ENCODE results near the gene TERT. TPM values are rescaled to one million over a fixed set of nuclear protein-coding genes. Genes with fewer than 3 reads are reported as not detected.

The TERT gene
- total and polyA plus RNA-seq, 12 donors, result 0.29 TPM; not detected in 11

GRCh38 chr5:1282131-1282992, 12.5 kb downstream of the TERT start:
- intact Hi-C loops (cut with DNase I), result no loop called here
- WGBS, 4 donors, result 80 to 87% (median 83%) methylated on average over 31 to 37 of the region's 37 CpGs
- Histone ChIP-seq H3K27ac (no peak overlapping the region), H3K9me3 (replicated peaks in 1 of 3) (no peaks in the 10 kb centered on the region), H3K4me3 (no peak overlapping the region), H3K4me1 (replicated peaks in 1 of 2) (no peaks in the 10 kb centered on the region), H3K36me3 (replicated peaks in 1 of 2) (no peaks in the 10 kb centered on the region), H3K27me3 (no peaks in the 10 kb centered on the region)
- no peak for DNase-seq
- TF ChIP-seq CTCF (IDR thresholded peaks at IDR 0.05), result no peak

- H3K9me3 ChIP-seq (replicated peaks in 1 of 3), result no peaks in the 10 kb centered on the region
- intact Hi-C loops (cut with DNase I), result no loop called here
- TF ChIP-seq CTCF (IDR thresholded peaks at IDR 0.05), result no peak
- TF ChIP-seq POLR2A (IDR thresholded peaks at IDR 0.05), result no peak
- H3K27me3 ChIP-seq, result no peaks in the 10 kb centered on the region
- no peak for DNase-seq
- H3K4me1 ChIP-seq (replicated peaks in 1 of 2), result no peaks in the 10 kb centered on the region
- no peaks in the 10 kb centered on the region for H3K36me3 ChIP-seq (replicated peaks in 1 of 2)
- WGBS, 4 donors, result 73 to 83% (median 76%) methylated on average over 4 to 16 of the region's 16 CpGs
- no peak overlapping the region for H3K4me3 ChIP-seq
- H3K27ac ChIP-seq, result no peak overlapping the region
These were observed 13.6 kb downstream of the TERT start for GRCh38 chr5:1281038-1281882.

- intact Hi-C loops (cut with DNase I), result no loop called here
- TF ChIP-seq POLR2A (IDR thresholded peaks at IDR 0.05) (no peak), CTCF (IDR thresholded peaks at IDR 0.05) (no peak)
- Histone ChIP-seq H3K27me3 (no peaks in the 10 kb centered on the region), H3K9me3 (replicated peaks in 1 of 3) (no peaks in the 10 kb centered on the region), H3K4me1 (replicated peaks in 1 of 2) (no peaks in the 10 kb centered on the region), H3K27ac (no peak overlapping the region), H3K36me3 (replicated peaks in 1 of 2) (no peaks in the 10 kb centered on the region), H3K4me3 (no peak overlapping the region)
- DNase-seq, result no peak
- WGBS, 4 donors, result 85 to 91% (median 88%) methylated on average over 10 to 32 of the region's 32 CpGs
These were observed 14.5 kb downstream of the TERT start for GRCh38 chr5:1280177-1281037.
